ENCODE measurements around the gene SNRPA.
"Not testable (repeated sequence)": the region's sequence is repeated elsewhere in the genome, so short reads cannot be mapped to it uniquely, and the experiment has no call there.

Gene SNRPA

DNA sequence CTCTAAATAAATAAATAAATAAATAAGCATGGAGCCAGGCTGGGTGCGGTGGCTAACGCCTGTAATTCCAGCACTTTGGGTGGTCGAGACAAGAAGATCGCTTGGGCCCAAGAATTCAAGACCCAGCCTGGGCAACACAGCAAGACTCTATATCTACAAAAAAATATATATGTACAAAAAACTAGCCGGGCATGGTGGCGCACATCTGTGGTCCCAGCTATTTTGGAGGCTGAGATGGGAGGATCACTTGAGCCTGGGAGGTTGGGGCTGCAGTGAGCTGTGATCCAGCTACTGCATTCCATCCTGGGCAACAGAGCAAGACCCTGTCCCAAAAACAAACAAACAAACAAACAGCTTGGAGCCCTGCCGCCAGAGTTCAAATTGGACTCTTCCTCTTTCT is 3.5 kb upstream of the SNRPA start:
- no peak for DNase-seq

DNA sequence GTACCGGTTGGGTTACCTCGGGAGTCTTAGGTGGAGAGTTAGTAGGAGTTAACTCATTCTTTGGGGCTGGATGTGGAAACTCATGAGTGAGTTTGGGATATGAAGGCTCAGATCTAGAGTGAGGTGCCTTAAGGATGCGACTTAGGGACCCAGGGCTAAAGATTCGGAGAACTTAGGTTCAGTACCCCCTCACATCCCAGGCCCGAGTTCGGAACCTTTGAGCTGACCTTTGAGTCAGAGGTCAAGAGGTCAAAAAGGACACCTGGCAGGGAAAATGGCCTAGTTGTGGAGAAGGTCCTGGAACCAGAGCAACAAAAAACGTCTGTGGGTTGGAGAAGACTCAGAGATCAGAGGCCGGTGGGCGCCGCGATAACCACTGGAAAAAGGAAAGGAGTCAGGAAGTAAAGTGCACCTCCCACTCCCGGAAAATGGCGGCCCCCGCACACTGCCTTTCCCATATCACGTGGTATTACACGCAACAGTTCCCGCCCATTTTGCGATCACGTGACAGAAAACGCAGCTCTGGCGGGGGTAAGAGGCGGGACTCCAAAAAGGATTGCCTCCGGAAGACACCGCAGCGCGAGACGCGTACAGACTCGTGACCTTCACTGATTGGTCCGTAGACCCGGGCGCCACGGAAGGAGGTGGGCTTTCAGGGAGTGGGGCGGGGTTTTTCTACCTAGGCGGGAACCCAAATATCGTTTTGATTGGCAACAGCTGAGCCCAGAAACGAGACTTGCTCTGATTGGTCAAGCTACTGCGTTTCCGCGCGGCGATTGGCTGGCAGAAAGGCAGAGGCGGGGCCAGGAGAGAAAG is 737 bp upstream of the SNRPA start, which contains the start of gene ACTMAP:
Gene ACTMAP, minus strand, starts transcription at position 420 of the 816 bp plus-strand sequence. CDS start 674 bp downstream, outside the sequence.
- peak; percentile 98 for DNase-seq

DNA sequence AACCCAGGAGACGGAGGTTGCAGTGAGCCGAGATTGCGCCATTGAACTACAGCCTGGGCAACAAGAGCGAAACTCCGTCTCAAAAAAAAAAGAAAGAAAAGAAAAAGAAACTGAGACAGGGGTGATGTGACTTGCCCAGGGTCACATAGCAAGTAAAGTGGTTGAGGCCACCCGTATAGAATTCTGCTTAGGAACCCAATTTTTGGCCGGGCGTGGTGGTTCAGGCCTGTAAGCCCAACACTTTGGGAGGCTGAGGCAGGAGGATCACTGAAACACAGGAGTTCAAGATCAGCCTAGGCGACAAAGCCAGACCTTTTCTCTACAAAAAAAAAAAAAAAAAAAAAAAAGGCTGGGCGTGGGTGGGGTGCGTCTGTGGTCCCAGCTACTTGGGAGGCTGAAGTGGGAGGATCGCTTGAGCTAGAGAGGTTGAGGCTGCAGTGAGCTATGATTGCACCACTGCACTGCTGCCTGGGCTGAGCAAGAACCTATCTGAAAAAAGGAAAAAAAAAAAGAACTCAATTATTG is 1.3 kb downstream of the SNRPA start:
- no peak for DNase-seq

DNA sequence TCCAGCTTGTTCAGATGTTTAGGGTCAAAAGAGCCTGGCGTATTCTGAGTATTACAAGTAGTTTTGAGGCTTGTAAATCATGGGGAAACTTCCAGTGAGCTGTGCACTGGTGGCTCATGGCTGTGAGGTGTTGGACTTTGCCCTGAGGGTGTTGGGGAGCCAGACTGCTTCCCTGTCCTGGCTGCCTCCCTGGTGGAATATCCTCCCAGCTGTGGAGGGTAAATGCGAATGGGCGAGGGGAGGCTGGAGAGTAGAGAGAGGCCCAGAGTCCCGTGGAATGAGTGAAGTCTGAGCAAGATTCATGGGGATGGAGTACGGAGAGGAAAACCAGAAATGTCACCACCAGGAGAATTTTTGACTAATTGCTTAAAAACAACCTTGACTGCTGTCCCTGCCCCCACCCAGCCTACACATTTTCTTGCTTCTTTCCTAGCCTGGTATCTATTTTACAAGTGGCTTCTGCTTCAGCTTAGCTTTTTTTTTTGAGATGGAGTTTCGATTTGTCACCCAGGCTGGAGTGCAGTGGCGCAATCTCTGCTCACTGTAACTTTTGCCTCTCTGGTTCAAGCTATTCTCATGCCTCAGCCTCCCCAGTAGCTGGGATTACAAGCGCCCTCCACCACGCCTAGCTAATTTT is 3.7 kb downstream of the SNRPA start:
- DNase-seq = no peak

DNA sequence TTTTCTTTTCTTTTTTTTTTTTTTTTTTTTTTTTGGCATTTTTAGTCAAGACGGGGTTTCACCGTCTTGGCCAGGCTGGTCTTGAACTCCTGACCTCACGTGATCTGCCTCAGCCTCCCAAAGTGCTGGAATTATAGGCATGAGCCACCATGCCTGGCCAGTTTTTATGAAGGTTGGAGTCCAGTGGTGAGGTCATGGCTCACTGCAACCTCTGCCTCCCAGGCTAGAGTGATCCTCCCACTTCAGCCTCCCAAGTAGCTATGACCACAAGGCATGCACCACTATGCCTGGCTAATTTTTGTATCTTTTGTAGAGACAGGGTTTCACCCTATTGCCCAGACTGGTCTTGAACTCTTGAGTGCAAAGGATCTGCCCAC is 4.2 kb downstream of the SNRPA start:
- DNase-seq = no peak

DNA sequence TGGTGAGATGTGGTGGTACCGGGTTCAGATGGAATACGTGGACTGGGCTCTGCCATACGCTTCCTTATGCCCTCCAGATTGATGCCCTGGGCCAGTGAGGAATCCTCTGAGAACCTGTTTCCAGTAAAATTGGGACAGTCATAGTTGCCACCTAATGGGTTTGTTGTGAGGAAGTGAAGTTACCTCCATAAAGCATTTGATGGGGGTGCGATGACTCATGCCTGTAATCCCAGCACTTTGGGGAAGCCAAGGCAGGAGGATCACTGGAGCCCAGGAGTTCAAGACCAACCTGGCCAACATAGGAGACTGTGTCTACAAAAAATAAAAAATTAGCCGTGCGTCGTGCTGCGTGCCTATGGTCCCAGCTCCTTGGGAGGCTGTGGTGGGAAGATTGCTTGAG is 4.8 kb downstream of the SNRPA start:
- DNase-seq = no peak

DNA sequence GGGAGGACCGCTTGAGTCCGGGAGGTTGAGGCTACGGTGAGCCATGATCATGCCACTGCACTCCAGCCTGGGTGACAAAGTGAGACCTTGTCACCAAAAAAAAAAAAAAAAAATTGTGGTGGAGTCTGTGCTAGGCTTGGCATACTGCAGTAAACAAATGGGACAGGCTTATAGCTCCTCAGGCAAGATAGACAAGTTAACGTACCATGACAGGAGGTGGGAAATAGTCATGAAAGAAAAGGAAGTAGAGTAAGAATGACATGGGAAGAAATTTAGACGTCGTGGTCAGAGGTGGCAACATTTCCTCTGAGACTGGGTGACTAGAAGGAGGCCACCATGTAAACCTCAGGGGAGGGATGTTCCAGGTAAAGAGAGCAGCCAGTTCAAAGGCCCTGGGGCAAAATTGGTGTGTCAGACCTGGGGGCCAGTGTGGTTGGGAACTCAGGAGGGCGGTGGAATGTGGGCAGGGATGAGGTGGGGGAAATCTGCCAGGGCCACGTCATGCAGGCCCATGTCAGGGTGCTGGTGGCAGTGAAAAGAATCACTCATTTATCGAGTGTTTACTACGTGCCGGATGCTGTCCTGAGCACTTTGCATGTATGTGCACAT is 5.6 kb downstream of the SNRPA start:
- no peak for DNase-seq

DNA sequence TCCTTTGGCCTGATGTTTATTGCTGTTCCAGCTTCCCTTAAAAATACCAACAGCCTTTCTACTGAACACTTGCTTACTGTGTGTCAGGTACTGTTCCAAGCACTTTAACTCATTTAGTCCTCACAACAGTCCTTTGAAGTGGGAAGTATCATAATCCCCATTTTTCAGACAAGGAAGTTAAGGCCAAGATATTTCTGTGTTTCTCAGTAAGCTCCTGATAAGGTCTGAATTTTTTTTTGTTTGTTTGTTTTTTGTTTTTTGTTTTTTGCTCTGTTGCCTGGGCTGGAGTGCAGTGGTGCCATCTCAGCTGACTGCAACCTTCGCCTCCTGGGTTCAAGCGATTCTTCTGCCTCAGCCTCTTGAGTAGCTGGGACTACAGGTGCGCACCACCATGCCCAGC is 7.5 kb downstream of the SNRPA start:
- DNase-seq = no peak

DNA sequence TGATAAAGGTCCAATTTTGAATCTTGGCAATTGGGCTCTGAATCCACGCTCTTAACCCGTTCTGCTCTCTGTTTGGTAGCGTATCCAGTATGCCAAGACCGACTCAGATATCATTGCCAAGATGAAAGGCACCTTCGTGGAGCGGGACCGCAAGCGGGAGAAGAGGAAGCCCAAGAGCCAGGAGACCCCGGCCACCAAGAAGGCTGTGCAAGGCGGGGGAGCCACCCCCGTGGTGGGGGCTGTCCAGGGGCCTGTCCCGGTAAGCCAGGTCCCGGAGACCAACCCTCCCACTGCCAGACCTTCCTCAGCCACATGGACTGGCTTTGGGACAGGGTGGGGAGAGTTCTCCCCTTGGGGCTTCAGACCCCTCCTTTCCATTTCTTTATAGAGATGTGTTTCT is 8.3 kb downstream of the SNRPA start:
- DNase-seq = no peak

DNA sequence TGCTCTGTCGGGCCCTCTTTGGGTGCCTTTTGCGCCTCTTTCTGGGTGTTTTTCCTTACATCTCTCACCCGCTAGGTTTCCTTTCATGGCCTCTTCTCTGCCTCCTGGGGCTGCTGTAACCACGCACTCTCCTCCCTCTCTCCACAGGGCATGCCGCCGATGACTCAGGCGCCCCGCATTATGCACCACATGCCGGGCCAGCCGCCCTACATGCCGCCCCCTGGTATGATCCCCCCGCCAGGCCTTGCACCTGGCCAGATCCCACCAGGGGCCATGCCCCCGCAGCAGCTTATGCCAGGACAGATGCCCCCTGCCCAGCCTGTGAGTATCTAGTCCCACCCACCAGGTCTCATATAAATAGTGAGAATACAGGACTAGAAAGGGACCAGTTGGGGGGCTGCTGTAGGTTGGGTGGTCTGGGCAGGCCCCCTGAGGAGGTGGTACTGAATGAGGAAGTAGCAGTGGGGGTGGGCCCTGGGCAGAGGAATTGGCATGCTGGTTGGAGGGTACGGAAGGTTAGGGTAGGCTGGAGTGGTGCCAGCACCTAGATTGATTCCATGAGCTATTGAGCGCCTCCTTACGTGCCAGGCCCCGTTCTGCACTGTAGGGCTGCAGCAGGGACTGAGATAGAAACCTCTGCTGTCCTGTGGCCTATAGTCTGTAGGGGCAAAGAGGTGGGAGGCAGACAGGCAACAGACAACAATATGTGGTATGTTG is 11.9 kb downstream of the SNRPA start:
- no peak for DNase-seq

DNA sequence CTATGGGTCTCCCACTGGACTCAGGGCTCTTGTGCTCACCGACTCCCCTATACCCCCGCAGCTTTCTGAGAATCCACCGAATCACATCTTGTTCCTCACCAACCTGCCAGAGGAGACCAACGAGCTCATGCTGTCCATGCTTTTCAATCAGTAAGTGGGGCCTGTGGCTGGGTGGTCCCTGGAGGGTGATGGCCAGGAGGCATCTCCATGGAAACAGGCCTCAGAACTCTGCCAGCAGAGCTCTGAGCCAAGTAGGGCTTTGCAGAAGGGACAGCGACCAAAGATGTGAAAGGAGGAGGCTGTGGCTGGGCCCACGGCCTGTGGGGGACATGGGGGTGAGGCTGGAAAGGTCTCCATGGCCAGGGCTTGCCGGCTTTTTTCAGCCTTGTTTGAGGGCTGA is 12.5 kb downstream of the SNRPA start:
- no peak for DNase-seq

DNA sequence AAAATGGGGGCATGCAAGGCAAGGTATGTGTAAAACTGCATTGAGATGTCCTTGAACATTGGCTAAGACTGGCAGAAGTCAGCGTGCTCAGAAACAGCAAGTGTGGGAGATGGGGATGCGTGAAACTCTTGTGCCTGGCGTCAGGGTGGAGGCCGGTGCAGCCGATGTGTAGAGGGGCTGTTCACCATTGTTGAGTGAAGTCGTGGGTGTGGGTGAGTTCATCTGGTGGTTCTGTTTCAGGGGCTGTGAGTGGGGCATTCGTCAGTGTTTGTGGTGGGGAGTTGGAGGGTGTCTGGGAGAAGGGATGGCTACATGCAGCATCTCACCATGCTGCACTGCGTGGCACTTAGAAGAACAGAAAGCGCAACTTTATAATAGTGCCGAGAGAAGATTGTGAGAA is 13.0 kb downstream of the SNRPA start:
- no peak for DNase-seq

DNA sequence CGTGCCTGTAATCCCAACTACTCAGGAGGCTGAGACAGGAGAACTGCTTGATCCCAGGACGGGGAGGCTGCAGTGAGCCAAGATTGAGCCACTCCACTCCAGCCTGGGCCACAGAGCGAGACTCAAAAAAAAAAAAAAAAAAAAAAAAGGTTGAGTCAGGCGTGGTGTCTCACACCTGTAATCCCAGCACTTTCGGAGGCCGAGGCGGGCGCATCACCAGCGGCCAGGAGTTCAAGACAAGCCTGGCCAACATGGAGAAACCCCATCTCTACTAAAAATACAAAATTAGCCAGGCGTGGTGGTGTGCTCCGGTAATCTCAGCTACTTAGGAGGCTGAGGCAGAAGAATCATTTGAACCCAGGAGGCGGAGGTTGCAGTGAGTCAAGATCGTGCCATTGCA is 15.4 kb downstream of the SNRPA start:
- not testable (repeated sequence) for DNase-seq

DNA sequence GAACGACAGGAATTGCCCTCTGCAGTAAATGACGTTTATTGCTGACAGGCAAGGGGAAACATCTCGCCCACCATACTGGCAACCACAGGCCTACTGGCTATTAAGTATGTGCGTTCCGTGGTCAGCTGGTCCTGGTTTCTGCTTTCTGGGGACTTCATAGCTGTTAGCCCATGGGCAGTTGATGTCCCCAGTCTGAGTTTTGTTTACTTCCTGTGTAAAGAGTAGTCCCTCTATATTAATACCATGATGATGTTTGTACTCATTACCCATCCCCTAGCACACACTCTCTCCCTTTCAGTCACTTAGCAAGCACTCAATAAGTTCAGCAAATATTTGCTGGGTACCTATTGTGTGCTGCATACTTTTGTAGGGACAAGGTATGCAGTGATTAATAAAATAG is 17.9 kb downstream of the SNRPA start:
- no peak for DNase-seq

DNA sequence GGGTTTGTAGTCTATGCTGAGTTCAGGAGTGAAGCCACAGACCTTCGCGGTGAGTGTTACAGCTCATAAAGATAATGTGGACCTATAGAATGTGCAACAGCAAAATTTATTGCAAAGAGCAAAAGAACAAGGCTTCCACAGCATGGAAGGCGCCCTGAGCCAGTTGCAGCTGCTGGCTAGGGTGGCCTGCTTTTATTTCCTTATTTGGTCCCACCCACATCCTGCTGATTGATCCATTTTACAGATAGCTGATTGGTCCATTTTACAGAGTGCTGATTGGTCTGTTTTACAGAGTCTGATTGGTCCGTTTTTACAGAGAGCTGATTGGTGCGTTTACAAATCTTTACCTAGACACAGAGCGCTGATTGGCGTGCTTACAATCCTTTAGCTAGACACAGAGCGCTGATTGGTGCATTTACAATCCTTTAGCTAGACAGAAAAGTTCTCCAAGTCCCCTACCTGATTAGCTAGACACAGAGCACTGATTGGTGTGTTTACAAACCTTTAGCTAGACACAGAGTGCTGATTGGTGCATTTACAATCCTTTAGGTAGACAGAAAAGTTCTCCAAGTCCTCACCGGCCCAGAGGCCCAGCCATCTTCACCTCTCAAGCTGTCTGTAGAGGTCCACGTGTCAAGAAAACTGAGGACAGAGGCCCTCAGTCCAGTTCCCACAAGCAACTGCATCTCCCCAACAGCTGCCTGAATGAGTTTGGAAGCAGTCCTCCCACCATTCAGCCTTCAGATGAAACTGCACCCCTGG is 20.3 kb downstream of the SNRPA start:
- not testable (repeated sequence) for DNase-seq

DNA sequence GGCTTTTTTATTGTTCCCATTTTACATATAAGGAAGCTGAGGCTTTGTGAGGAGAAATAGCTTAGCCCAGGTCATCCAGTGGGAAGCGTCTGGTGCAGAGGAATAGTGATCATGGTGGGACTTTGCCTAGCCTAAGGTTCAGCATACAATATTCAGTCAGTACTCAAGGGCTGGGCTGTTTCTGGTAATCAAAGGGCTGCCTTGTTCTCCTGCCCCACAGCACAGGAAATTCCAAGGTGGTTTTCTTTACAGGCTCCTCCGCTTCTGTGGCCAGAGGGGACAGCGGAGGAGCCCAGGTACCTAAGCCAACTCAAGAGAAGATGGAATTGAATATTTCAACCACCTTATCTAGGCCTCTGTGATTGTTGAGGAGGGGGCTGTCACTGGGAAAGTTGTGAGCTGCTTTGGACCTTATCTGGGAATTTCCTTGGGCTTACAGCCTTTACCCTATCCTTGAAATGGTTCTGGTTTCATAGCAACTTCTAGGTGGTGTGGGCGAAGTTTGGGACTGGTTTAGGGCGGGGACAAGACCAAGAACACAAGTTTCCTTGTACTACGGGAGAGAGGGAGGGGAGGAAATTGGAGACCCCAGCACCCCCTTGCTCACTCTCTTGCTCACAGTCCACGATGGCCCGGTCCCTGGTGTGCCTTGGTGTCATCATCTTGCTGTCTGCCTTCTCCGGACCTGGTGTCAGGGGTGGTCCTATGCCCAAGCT is 24.1 kb downstream of the SNRPA start, which contains the start of gene MIA:
Gene MIA, plus strand, starts transcription at position 606 of the 716 bp plus-strand sequence. Its CDS starts 22 bp downstream, at position 628.
- DNase-seq = no peak

DNA sequence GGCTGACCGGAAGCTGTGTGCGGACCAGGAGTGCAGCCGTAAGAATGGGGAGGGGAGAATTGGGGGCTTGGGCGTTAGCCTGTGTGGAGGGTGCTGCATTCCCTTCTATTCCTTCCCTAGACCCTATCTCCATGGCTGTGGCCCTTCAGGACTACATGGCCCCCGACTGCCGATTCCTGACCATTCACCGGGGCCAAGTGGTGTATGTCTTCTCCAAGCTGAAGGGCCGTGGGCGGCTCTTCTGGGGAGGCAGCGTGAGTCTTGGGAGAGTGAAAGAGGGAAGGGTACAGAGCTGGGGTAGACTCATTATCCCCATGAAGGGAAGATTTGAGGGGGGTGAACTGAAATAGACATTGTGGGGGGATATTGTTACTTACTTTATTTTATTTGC is 24.6 kb downstream of the SNRPA start:
- no peak for DNase-seq

DNA sequence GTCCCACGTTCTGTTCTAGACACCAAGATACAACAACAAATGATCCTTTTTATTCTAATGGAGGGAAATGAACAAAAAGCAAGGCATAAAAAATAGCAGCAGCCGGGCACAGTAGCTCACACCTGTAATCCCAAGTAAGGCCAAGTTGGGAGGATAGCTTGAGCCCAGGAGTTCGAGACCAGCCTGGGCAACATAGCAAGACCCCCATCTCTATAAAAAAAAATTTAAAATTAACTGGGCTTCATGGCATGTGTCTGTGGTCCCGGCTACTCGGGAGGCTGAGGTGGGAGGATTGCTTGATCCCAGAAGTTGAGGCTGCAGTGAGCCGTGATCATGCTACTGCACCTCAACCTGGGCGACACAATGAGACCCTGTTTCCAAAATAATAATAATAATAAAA is 25.4 kb downstream of the SNRPA start:
- no peak for DNase-seq

DNA sequence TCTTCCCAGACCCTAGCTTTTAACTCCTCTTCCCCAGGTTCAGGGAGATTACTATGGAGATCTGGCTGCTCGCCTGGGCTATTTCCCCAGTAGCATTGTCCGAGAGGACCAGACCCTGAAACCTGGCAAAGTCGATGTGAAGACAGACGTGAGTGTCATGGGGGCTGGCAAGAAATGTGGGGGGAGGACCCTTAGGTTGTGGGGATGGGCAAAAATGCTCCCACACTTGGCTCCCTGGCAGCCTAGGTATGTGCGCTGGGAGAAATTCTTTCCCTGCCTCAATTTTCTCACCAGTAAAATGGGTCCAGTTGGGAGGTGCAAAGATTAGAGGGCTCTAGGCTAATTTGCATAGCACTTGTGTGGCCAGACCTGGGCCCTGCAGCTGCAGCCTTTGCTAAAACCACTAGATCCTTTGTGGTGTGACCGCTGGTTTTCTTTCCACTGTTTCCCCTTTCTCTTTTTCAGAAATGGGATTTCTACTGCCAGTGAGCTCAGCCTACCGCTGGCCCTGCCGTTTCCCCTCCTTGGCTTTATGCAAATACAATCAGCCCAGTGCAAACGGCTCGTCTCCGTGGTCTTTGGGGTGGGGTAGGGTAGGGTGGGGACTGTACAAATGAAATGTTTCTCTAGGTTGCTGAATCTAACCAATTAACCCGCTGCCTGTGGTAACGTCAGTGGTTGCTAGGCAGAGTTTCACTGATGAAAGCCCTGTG is 26.1 kb downstream of the SNRPA start:
- DNase-seq = peak; percentile 79

DNA sequence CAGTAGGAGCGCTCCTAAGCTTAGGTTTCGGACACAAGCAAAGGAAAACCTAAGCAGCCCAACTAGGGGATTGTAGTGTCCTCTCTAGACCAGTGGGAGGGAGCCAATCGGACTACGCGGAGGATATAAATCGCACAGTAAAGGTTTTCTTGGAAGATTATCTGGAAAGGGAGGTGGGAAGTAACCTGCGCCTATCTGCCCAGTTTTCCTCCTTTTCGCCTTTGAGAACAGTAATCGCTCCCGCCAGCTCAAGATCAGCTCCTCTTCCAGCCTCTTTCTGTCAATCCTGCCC is 26.6 kb downstream of the SNRPA start:
- no peak for DNase-seq
